ENCODE results near the gene BMP2.

Gene BMP2

GRCh38 chr20:6786548-6786947, 19.1 kb downstream of the BMP2 start:
- Mint-ChIP-seq H3K9me3 (no peaks in the 10 kb centered on the region), H3K36me3 (ENCODE audit: low read depth) (no peaks in the 10 kb centered on the region), H3K27me3 (no peaks in the 10 kb centered on the region), H3K27ac (no peak overlapping the region), H3K4me1 (ENCODE audit: low read depth) (no peaks in the 10 kb centered on the region), H3K4me3 (no peak overlapping the region)
- DNase-seq, result no peak

GRCh38 chr20:6792789-6793188, 25.3 kb downstream of the BMP2 start:
- H3K9me3 Mint-ChIP-seq, result no peaks in the 10 kb centered on the region
- no peaks in the 10 kb centered on the region for H3K4me1 Mint-ChIP-seq (ENCODE audit: low read depth)

GRCh38 chr20:6802227-6802626, 34.7 kb downstream of the BMP2 start:
- Mint-ChIP-seq H3K27me3 (no peaks in the 10 kb centered on the region), H3K36me3 (ENCODE audit: low read depth) (no peaks in the 10 kb centered on the region), H3K9me3 (peaks cover 8% of the 10 kb centered on the region), H3K4me3 (no peak overlapping the region), H3K4me1 (ENCODE audit: low read depth) (no peaks in the 10 kb centered on the region), H3K27ac (no peak overlapping the region)
- no peak for DNase-seq

More at GRCh38 chr20:6792789-6793188, 25.3 kb downstream of the BMP2 start:
- no peaks in the 10 kb centered on the region for H3K36me3 Mint-ChIP-seq (ENCODE audit: low read depth)
- no peak overlapping the region for H3K4me3 Mint-ChIP-seq
- H3K27ac Mint-ChIP-seq, result no peak overlapping the region
- no peaks in the 10 kb centered on the region for H3K27me3 Mint-ChIP-seq
- no peak for DNase-seq

GRCh38 chr20:6806275-6806674, 38.8 kb downstream of the BMP2 start:
- H3K4me1 Mint-ChIP-seq (ENCODE audit: low read depth), result no peaks in the 10 kb centered on the region
- no peaks in the 10 kb centered on the region for H3K36me3 Mint-ChIP-seq (ENCODE audit: low read depth)
- no peaks in the 10 kb centered on the region for H3K27me3 Mint-ChIP-seq
- H3K4me3 Mint-ChIP-seq, result no peak overlapping the region
- peaks cover 8% of the 10 kb centered on the region for H3K9me3 Mint-ChIP-seq
- no peak for DNase-seq
- no peak overlapping the region for H3K27ac Mint-ChIP-seq

GRCh38 chr20:6811262-6812035, 44.0 kb downstream of the BMP2 start:
- Mint-ChIP-seq H3K36me3 (ENCODE audit: low read depth) (no peaks in the 10 kb centered on the region), H3K27ac (no peak overlapping the region), H3K9me3 (peaks cover 1% of the 10 kb centered on the region), H3K4me3 (no peak overlapping the region), H3K4me1 (ENCODE audit: low read depth) (no peaks in the 10 kb centered on the region), H3K27me3 (no peaks in the 10 kb centered on the region)
- no peak for DNase-seq

GRCh38 chr20:6812530-6812929, 45.0 kb downstream of the BMP2 start:
- Mint-ChIP-seq H3K4me1 (ENCODE audit: low read depth) (no peaks in the 10 kb centered on the region), H3K4me3 (no peak overlapping the region), H3K9me3 (no peaks in the 10 kb centered on the region), H3K27me3 (no peaks in the 10 kb centered on the region), H3K36me3 (ENCODE audit: low read depth) (no peaks in the 10 kb centered on the region), H3K27ac (no peak overlapping the region)
- no peak for DNase-seq

- Mint-ChIP-seq H3K36me3 (ENCODE audit: low read depth) (no peaks in the 10 kb centered on the region), H3K27ac (no peak overlapping the region), H3K4me1 (ENCODE audit: low read depth) (no peaks in the 10 kb centered on the region), H3K9me3 (no peaks in the 10 kb centered on the region), H3K27me3 (no peaks in the 10 kb centered on the region), H3K4me3 (no peak overlapping the region)
- no peak for DNase-seq
Observed at GRCh38 chr20:6814945-6815344, 47.5 kb downstream of the BMP2 start.

- no peak overlapping the region for H3K27ac Mint-ChIP-seq
- no peaks in the 10 kb centered on the region for H3K27me3 Mint-ChIP-seq
- DNase-seq, result no peak
- H3K36me3 Mint-ChIP-seq (ENCODE audit: low read depth), result no peaks in the 10 kb centered on the region
- H3K9me3 Mint-ChIP-seq, result no peaks in the 10 kb centered on the region
- H3K4me3 Mint-ChIP-seq, result no peak overlapping the region
- no peaks in the 10 kb centered on the region for H3K4me1 Mint-ChIP-seq (ENCODE audit: low read depth)
Observed at GRCh38 chr20:6818033-6818808, 50.7 kb downstream of the BMP2 start.

GRCh38 chr20:6819599-6819998, 52.1 kb downstream of the BMP2 start:
- Mint-ChIP-seq H3K4me1 (ENCODE audit: low read depth) (no peaks in the 10 kb centered on the region), H3K9me3 (no peaks in the 10 kb centered on the region), H3K4me3 (no peak overlapping the region), H3K36me3 (ENCODE audit: low read depth) (no peaks in the 10 kb centered on the region), H3K27me3 (no peaks in the 10 kb centered on the region), H3K27ac (no peak overlapping the region)
- no peak for DNase-seq

- no peak overlapping the region for H3K27ac Mint-ChIP-seq
- H3K9me3 Mint-ChIP-seq, result no peaks in the 10 kb centered on the region
- H3K4me3 Mint-ChIP-seq, result no peak overlapping the region
- DNase-seq, result no peak
- no peaks in the 10 kb centered on the region for H3K4me1 Mint-ChIP-seq (ENCODE audit: low read depth)
- no peaks in the 10 kb centered on the region for H3K36me3 Mint-ChIP-seq (ENCODE audit: low read depth)
- H3K27me3 Mint-ChIP-seq, result no peaks in the 10 kb centered on the region
Observed at GRCh38 chr20:6824401-6824800, 56.9 kb downstream of the BMP2 start.

GRCh38 chr20:6827472-6827871, 60.0 kb downstream of the BMP2 start:
- no peak for DNase-seq
- Mint-ChIP-seq H3K9me3 (no peaks in the 10 kb centered on the region), H3K4me3 (no peak overlapping the region), H3K4me1 (ENCODE audit: low read depth) (no peaks in the 10 kb centered on the region), H3K36me3 (ENCODE audit: low read depth) (no peaks in the 10 kb centered on the region), H3K27ac (no peak overlapping the region), H3K27me3 (no peaks in the 10 kb centered on the region)

- Mint-ChIP-seq H3K36me3 (ENCODE audit: low read depth) (no peaks in the 10 kb centered on the region), H3K4me3 (no peak overlapping the region), H3K27me3 (no peaks in the 10 kb centered on the region), H3K4me1 (ENCODE audit: low read depth) (no peaks in the 10 kb centered on the region), H3K9me3 (no peaks in the 10 kb centered on the region), H3K27ac (no peak overlapping the region)
- no peak for DNase-seq
Observed at GRCh38 chr20:6828794-6829423, 61.4 kb downstream of the BMP2 start.

GRCh38 chr20:6829510-6830116, 62.1 kb downstream of the BMP2 start:
- H3K4me3 Mint-ChIP-seq, result no peak overlapping the region
- no peak overlapping the region for H3K27ac Mint-ChIP-seq
- no peaks in the 10 kb centered on the region for H3K36me3 Mint-ChIP-seq (ENCODE audit: low read depth)
- no peaks in the 10 kb centered on the region for H3K4me1 Mint-ChIP-seq (ENCODE audit: low read depth)
- H3K27me3 Mint-ChIP-seq, result no peaks in the 10 kb centered on the region
- no peaks in the 10 kb centered on the region for H3K9me3 Mint-ChIP-seq
- no peak for DNase-seq
